NT2/D1 (cell line): Measurements from ENCODE around the gene BMPR1B.

Source experiments
- SUZ12 ChIP-seq: IDR thresholded peaks from 2 replicates; pipeline ENCODE4 v1.6.1; 2011; ENCODE audit not compliant: insufficient read length, insufficient read depth; ENCODE audit errors: extremely low read depth
- YY1 ChIP-seq: IDR thresholded peaks from 2 replicates; pipeline ENCODE4 v1.6.1; 2011; ENCODE audit not compliant: insufficient read length, insufficient read depth

DNA sequence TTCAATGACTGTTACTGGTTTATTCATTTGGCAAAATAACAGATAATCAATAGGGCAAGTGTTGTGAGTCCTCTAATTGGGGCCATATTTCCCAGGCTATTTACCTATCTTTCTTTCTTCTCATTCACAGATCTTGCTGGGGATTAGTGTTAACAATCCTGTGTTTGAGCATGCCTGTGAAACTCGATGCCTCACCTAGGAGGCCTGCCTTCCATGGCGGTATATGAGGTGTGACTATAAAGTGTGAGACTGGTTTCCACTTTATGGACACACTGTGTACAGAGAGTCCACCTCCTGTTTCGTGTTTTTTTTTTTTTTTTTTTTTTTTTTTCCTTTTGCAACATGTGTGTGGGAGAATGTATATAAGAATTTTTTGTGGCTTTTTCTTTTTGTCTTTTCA lies 199.3 kb downstream of the BMPR1B start:
- TF ChIP-seq YY1 (no peak), SUZ12 (no peak)
